Naive B cell (primary cell): ENCODE results near the gene ATPAF2. TPM values are rescaled to one million over a fixed set of nuclear protein-coding genes. Genes with fewer than 3 reads are reported as not detected.

Experiments
- ATAC-seq, 2 donors: fragments of 150-1000 bp; cut with Tn5 transposase; 2 replicates each; pipeline ENCODE4 v1.10.0; 2021; ENCODE audit warnings: low read depth in 2 of 2, mild to moderate bottlenecking in 2 of 2, moderate library complexity in 2 of 2
- DNase-seq: peaks from one replicate; pipeline ENCODE4 v3.0.0; 2022
- H3K27ac Mint-ChIP-seq, 6 donors: one replicate each; pipeline ENCODE4 v1.8.0; 2020 to 2022; ENCODE audit warnings: mild to moderate bottlenecking in 6 of 6, mixed read lengths in 6 of 6, moderate library complexity in 5 of 6, inconsistent platforms in 2 of 6
- H3K27me3 Mint-ChIP-seq, 3 donors: one replicate each; pipeline ENCODE4 v1.8.0; 2021 to 2022; ENCODE audit warnings: mixed read lengths in 3 of 3, mild to moderate bottlenecking in 1 of 3
- H3K36me3 Mint-ChIP-seq, 2 donors: one replicate each; pipeline ENCODE4 v1.8.0; 2020 to 2022; ENCODE audit warnings: mixed read lengths in 2 of 2, inconsistent platforms in 1 of 2, mild to moderate bottlenecking in 1 of 2
- H3K4me1 Mint-ChIP-seq, 3 donors: one replicate each; pipeline ENCODE4 v1.8.0; 2020 to 2022; ENCODE audit warnings: mixed read lengths in 3 of 3, inconsistent platforms in 1 of 3, mild to moderate bottlenecking in 1 of 3, moderate library complexity in 1 of 3
- H3K4me3 Mint-ChIP-seq, 8 donors: one replicate each; pipeline ENCODE4 v1.8.0; 2020 to 2022; ENCODE audit warnings: mild to moderate bottlenecking in 8 of 8, mixed read lengths in 8 of 8, moderate library complexity in 8 of 8, inconsistent platforms in 2 of 8
- H3K9me3 Mint-ChIP-seq, 7 donors: one replicate each; pipeline ENCODE4 v1.8.0; 2020 to 2022; ENCODE audit warnings: mixed read lengths in 7 of 7, mild to moderate bottlenecking in 5 of 7, inconsistent platforms in 2 of 7, moderate library complexity in 1 of 7
- polyA plus RNA-seq, 6 donors: library from polyadenylated mRNA; unstranded; fragments of 300-500 nt; fragmentation: Illumina TruSeq; gene quantifications; one replicate each; pipeline ENCODE4 v1.2.3, GENCODE V29; 2021; ENCODE audit warnings: low read depth in 6 of 6

The ATPAF2 gene
- polyA plus RNA-seq: 10 to 100 TPM; 24.0 to 42.7 (median 34.1) TPM

GRCh38 chr17:18038861-18039534 is at the start of gene ATPAF2, which contains the start of gene GID4:
Gene ATPAF2, minus strand, starts transcription at chr17:18039168. Its CDS starts 155 bp downstream, at chr17:18039013.
Gene GID4, plus strand, starts transcription at chr17:18039408. Its CDS starts 57 bp downstream, at chr17:18039465.
- Mint-ChIP-seq H3K9me3 (no peaks in the 10 kb centered on the region), H3K27ac (peak within 1 kb of the TSS; percentile 82 to 99 (median 92)), H3K36me3 (peaks cover 0 to 8% of the 10 kb centered on the region in 2 donors), H3K27me3 (no peaks in the 10 kb centered on the region), H3K4me1 (peaks cover 49 to 56% (median 53%) of the 10 kb centered on the region in 3 donors), H3K4me3 (peak within 1 kb of the TSS; percentile 86 to 100 (median 97))
- DNase-seq (peak; percentile 100), ATAC-seq (peak; percentile 85)

GRCh38 chr17:18087610-18088491 is 48.9 kb upstream of the ATPAF2 start, which contains the start of gene DRG2:
Gene DRG2, plus strand, starts transcription at chr17:18087948. Its CDS starts 76 bp downstream, at chr17:18088024.
- H3K27ac Mint-ChIP-seq: peak within 1 kb of the TSS; percentile 91 to 99 (median 98)
- peaks cover 25 to 40% (median 29%) of the 10 kb centered on the region in 3 donors for H3K4me1 Mint-ChIP-seq
- peak within 1 kb of the TSS; percentile 97 to 100 (median 100) for H3K4me3 Mint-ChIP-seq
- H3K9me3 Mint-ChIP-seq: no peaks in the 10 kb centered on the region
- H3K36me3 Mint-ChIP-seq: peaks cover 0 to 6% of the 10 kb centered on the region in 2 donors
- ATAC-seq (peak; percentile 94 to 95), DNase-seq (peak; percentile 83)
- H3K27me3 Mint-ChIP-seq: no peaks in the 10 kb centered on the region

GRCh38 chr17:18084256-18084655 is 45.3 kb upstream of the ATPAF2 start:
- no peak for DNase-seq
- H3K27ac Mint-ChIP-seq: no peak overlapping the region
- no peak overlapping the region for H3K4me3 Mint-ChIP-seq
- peaks cover 0 to 6% of the 10 kb centered on the region in 2 donors for H3K36me3 Mint-ChIP-seq
- ATAC-seq: no peak
- H3K27me3 Mint-ChIP-seq: peaks cover 4% of the 10 kb centered on the region in 3 donors
- H3K9me3 Mint-ChIP-seq: no peaks in the 10 kb centered on the region
- H3K4me1 Mint-ChIP-seq: peaks cover 16 to 24% (median 18%) of the 10 kb centered on the region in 3 donors

- H3K27ac Mint-ChIP-seq: peak overlapping the region in 1 of 6 donors; percentile 38
- DNase-seq: no peak
- no peaks in the 10 kb centered on the region for H3K9me3 Mint-ChIP-seq
- peaks cover 4 to 29% (median 18%) of the 10 kb centered on the region in 3 donors for H3K27me3 Mint-ChIP-seq
- no peaks in the 10 kb centered on the region for H3K36me3 Mint-ChIP-seq
- H3K4me3 Mint-ChIP-seq: no peak overlapping the region
- no peak for ATAC-seq
- H3K4me1 Mint-ChIP-seq: no peaks in the 10 kb centered on the region
Observed at GRCh38 chr17:18079543-18079942, 40.6 kb upstream of the ATPAF2 start.

GRCh38 chr17:18076936-18077335 is 38.0 kb upstream of the ATPAF2 start:
- H3K4me3 Mint-ChIP-seq: no peak overlapping the region
- H3K27me3 Mint-ChIP-seq: peaks cover 4 to 33% (median 22%) of the 10 kb centered on the region in 3 donors
- H3K9me3 Mint-ChIP-seq: no peaks in the 10 kb centered on the region
- ATAC-seq (no peak), DNase-seq (no peak)
- H3K4me1 Mint-ChIP-seq: no peaks in the 10 kb centered on the region
- H3K27ac Mint-ChIP-seq: no peak overlapping the region
- no peaks in the 10 kb centered on the region for H3K36me3 Mint-ChIP-seq

- Mint-ChIP-seq H3K4me3 (no peak overlapping the region), H3K27me3 (peaks cover 0 to 33% (median 22%) of the 10 kb centered on the region in 3 donors), H3K36me3 (no peaks in the 10 kb centered on the region), H3K9me3 (no peaks in the 10 kb centered on the region), H3K27ac (no peak overlapping the region), H3K4me1 (no peaks in the 10 kb centered on the region)
- ATAC-seq: no peak
- no peak for DNase-seq
Observed at GRCh38 chr17:18074566-18075272, 35.8 kb upstream of the ATPAF2 start.

- H3K27ac Mint-ChIP-seq: no peak overlapping the region
- H3K27me3 Mint-ChIP-seq: peaks cover 0 to 21% (median 15%) of the 10 kb centered on the region in 3 donors
- no peaks in the 10 kb centered on the region for H3K4me1 Mint-ChIP-seq
- ATAC-seq: no peak
- no peaks in the 10 kb centered on the region for H3K9me3 Mint-ChIP-seq
- DNase-seq: no peak
- H3K4me3 Mint-ChIP-seq: no peak overlapping the region
- H3K36me3 Mint-ChIP-seq: no peaks in the 10 kb centered on the region
Observed at GRCh38 chr17:18071751-18072150, 32.8 kb upstream of the ATPAF2 start.

- no peaks in the 10 kb centered on the region for H3K4me1 Mint-ChIP-seq
- no peak overlapping the region for H3K4me3 Mint-ChIP-seq
- no peak for DNase-seq
- no peaks in the 10 kb centered on the region for H3K9me3 Mint-ChIP-seq
- H3K27ac Mint-ChIP-seq: no peak overlapping the region
- H3K36me3 Mint-ChIP-seq: no peaks in the 10 kb centered on the region
- peaks cover 0 to 15% (median 13%) of the 10 kb centered on the region in 3 donors for H3K27me3 Mint-ChIP-seq
- no peak for ATAC-seq
Observed at GRCh38 chr17:18070861-18071340, 31.9 kb upstream of the ATPAF2 start.

GRCh38 chr17:18069101-18069500 is 30.1 kb upstream of the ATPAF2 start:
- H3K27me3 Mint-ChIP-seq: no peaks in the 10 kb centered on the region
- no peaks in the 10 kb centered on the region for H3K9me3 Mint-ChIP-seq
- H3K4me1 Mint-ChIP-seq: no peaks in the 10 kb centered on the region
- DNase-seq: no peak
- H3K27ac Mint-ChIP-seq: peak overlapping the region in 1 of 6 donors; percentile 52
- H3K36me3 Mint-ChIP-seq: peaks cover 5 to 13% of the 10 kb centered on the region in 2 donors
- ATAC-seq: no peak
- H3K4me3 Mint-ChIP-seq: no peak overlapping the region

- Mint-ChIP-seq H3K4me3 (no peak overlapping the region), H3K4me1 (no peaks in the 10 kb centered on the region), H3K36me3 (peaks cover 5 to 13% of the 10 kb centered on the region in 2 donors), H3K27me3 (no peaks in the 10 kb centered on the region), H3K9me3 (no peaks in the 10 kb centered on the region), H3K27ac (peak overlapping the region in 1 of 6 donors; percentile 66)
- ATAC-seq (no peak), DNase-seq (no peak)
Observed at GRCh38 chr17:18066866-18067265, 27.9 kb upstream of the ATPAF2 start.

GRCh38 chr17:18065546-18065945 is 26.6 kb upstream of the ATPAF2 start:
- peaks cover 5 to 13% of the 10 kb centered on the region in 2 donors for H3K36me3 Mint-ChIP-seq
- no peak overlapping the region for H3K27ac Mint-ChIP-seq
- H3K4me1 Mint-ChIP-seq: no peaks in the 10 kb centered on the region
- H3K27me3 Mint-ChIP-seq: no peaks in the 10 kb centered on the region
- ATAC-seq: no peak
- H3K4me3 Mint-ChIP-seq: no peak overlapping the region
- no peaks in the 10 kb centered on the region for H3K9me3 Mint-ChIP-seq
- no peak for DNase-seq

GRCh38 chr17:18064053-18064452 is 25.1 kb upstream of the ATPAF2 start:
- DNase-seq (no peak), ATAC-seq (no peak)
- H3K4me1 Mint-ChIP-seq: peaks cover 0 to 3% (median 0%) of the 10 kb centered on the region in 3 donors
- H3K4me3 Mint-ChIP-seq: no peak overlapping the region
- peak overlapping the region in 1 of 6 donors; percentile 0 for H3K27ac Mint-ChIP-seq
- no peaks in the 10 kb centered on the region for H3K9me3 Mint-ChIP-seq
- peaks cover 5 to 13% of the 10 kb centered on the region in 2 donors for H3K36me3 Mint-ChIP-seq
- H3K27me3 Mint-ChIP-seq: no peaks in the 10 kb centered on the region

- DNase-seq (no peak), ATAC-seq (no peak)
- H3K36me3 Mint-ChIP-seq: peaks cover 9 to 11% of the 10 kb centered on the region in 2 donors
- peaks cover 0 to 4% (median 3%) of the 10 kb centered on the region in 3 donors for H3K4me1 Mint-ChIP-seq
- H3K27me3 Mint-ChIP-seq: no peaks in the 10 kb centered on the region
- peak overlapping the region in 2 of 6 donors; percentile 11 to 16 for H3K27ac Mint-ChIP-seq
- no peaks in the 10 kb centered on the region for H3K9me3 Mint-ChIP-seq
- H3K4me3 Mint-ChIP-seq: no peak overlapping the region
Observed at GRCh38 chr17:18059283-18059682, 20.3 kb upstream of the ATPAF2 start.
